Right lobe of liver (tissue), 6 donors: ENCODE results near the gene ZFHX2. TPM values are rescaled to one million over a fixed set of nuclear protein-coding genes. Genes with fewer than 3 reads are reported as not detected.

Experiments used
- ATAC-seq, 4 donors: fragments of 200-7000 bp; cut with Tn5 transposase; one replicate each; pipeline ENCODE4 v1.9.1; 2020; ENCODE audit warnings: mild to moderate bottlenecking in 4 of 4, moderate library complexity in 4 of 4
- DNase-seq, 3 donors: peaks; one replicate each; pipeline ENCODE4 v3.0.0-alpha.2; 2020
- H3K27ac ChIP-seq, 3 donors: fragments of 200-600 bp; one replicate each; pipeline ENCODE4 v1.8.0; 2022
- H3K27me3 ChIP-seq, 2 donors: fragments of 200-600 bp; one replicate each; pipeline ENCODE4 v1.8.0; 2022
- H3K36me3 ChIP-seq, 4 donors: fragments of 200-600 bp; sonication (generic) in 1 of 4; one replicate each; pipeline versions ENCODE4 v1.5.1 to v1.8.0; 2017 to 2022; ENCODE audit warnings: control low read depth in 1 of 4
- H3K4me1 ChIP-seq, 4 donors: fragments of 200-600 bp; sonication (generic) in 1 of 4; one replicate each; pipeline versions ENCODE4 v1.5.1 to v1.8.0; 2017 to 2022; ENCODE audit warnings: control low read depth in 1 of 4
- H3K4me3 ChIP-seq, 3 donors: fragments of 200-600 bp; one replicate each; pipeline ENCODE4 v1.8.0; 2022
- H3K9me3 ChIP-seq, 4 donors: fragments of 200-600 bp; sonication (generic) in 1 of 4; one replicate each; pipeline versions ENCODE4 v1.5.1 to v1.8.0; 2017 to 2022; ENCODE audit warnings: control low read depth in 1 of 4
- CTCF ChIP-seq, 4 donors: fragments of 200-600 bp in 3 of 4; fragments of 450-650 bp in 1 of 4; IDR thresholded peaks; one replicate each; pipeline versions ENCODE4 v1.5.1 to v1.8.0; 2016 to 2022; ENCODE audit warnings: antibody characterized with exemption in 4 of 4, mild to moderate bottlenecking in 2 of 4
- POLR2A ChIP-seq: fragments of 450-650 bp; IDR thresholded peaks from one replicate; pipeline ENCODE4 v1.6.1; 2017; ENCODE audit warnings: antibody characterized with exemption, mild to moderate bottlenecking
- WGBS: methylation state at CpG from one replicate; pipeline ENCODE4 v1.1.6; 2018; ENCODE audit warnings: low coverage, low lambda C conversion rate; ENCODE audit not compliant: insufficient coverage; ENCODE audit errors: missing lambda C conversion rate; 5-methylcytosine and 5-hydroxymethylcytosine counted together
- intact Hi-C, 2 donors: fragments of 100-400 bp; cut with DNase I; formaldehyde crosslinking; loops; one replicate each; pipeline versions ENCODE4 v1.11.2 to v1.14.1; 2022
- total RNA-seq, 6 experiments: library from RNA; depleted of rRNA in 2 of 6; stranded (reverse); fragments of >200 nt in 2 of 6; fragmentation: NEBNext Ultra II Directional in 3 of 6; extraction: Animal tissue kit (Norgen Biotek cat#: 25700) in 3 of 6; gene quantifications; one replicate each; pipeline versions ENCODE4 v1.1.0 to v1.2.4, GENCODE V29; 2016 to 2023
- donor health status: DM: no; HTN: yes; CAD: no.
- donor health status: DM: no; HTN: no; CAD: no.
- donor health status: DM: no; HTN: no; CAD: no.
- donor health status: DM: no; HTN: yes; CAD: no.
- donor health status: DM: no; HTN: yes; CAD: no.

The ZFHX2 gene
- total RNA-seq, 6 experiments from 2014 or later: 0.33 to 0.83 (median 0.47) TPM

DNA sequence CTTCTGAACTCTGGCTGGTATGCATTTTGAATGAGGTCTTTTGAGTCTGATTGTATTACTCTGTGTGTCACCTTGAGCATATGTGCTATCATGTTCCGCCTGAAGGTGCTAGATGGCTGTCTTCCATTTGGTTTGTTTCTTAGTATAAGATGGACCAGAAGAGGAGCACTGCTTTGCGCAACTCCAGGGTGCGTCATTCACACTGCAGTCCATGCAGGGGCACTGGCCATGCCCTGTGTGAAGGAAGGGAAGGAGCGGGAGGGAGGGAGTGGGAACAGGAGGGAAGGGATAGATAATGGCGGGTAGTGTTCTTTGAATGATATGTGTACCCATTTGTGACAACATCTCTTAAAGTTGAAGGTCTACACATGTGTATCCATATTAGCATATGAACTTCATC, 8.2 kb downstream of the ZFHX2 start:
- intact Hi-C loops: no loop called here
- H3K9me3 ChIP-seq: no peaks in the 10 kb centered on the region
- H3K27me3 ChIP-seq: no peaks in the 10 kb centered on the region
- no peaks in the 10 kb centered on the region for H3K4me1 ChIP-seq
- no peak overlapping the region for H3K27ac ChIP-seq
- no peak overlapping the region for H3K4me3 ChIP-seq
- DNase-seq (no peak), ATAC-seq (no peak)
- 89% methylated on average over 4 of the region's 5 CpGs for WGBS
- TF ChIP-seq POLR2A (no peak), CTCF (IDR thresholded peaks at IDR 0.05) (no peak)
- no peaks in the 10 kb centered on the region for H3K36me3 ChIP-seq

GRCh38 chr14:23542261-23542660, 9.3 kb downstream of the ZFHX2 start:
- Histone ChIP-seq H3K27ac (no peak overlapping the region), H3K27me3 (no peaks in the 10 kb centered on the region), H3K4me3 (no peak overlapping the region), H3K4me1 (no peaks in the 10 kb centered on the region), H3K9me3 (no peaks in the 10 kb centered on the region), H3K36me3 (no peaks in the 10 kb centered on the region)
- TF ChIP-seq POLR2A (no peak), CTCF (IDR thresholded peaks at IDR 0.05) (no peak)
- no peak for ATAC-seq
- WGBS: 78% methylated on average over 4 of the region's 5 CpGs
- DNase-seq: no peak
- intact Hi-C loops: no loop called here

DNA sequence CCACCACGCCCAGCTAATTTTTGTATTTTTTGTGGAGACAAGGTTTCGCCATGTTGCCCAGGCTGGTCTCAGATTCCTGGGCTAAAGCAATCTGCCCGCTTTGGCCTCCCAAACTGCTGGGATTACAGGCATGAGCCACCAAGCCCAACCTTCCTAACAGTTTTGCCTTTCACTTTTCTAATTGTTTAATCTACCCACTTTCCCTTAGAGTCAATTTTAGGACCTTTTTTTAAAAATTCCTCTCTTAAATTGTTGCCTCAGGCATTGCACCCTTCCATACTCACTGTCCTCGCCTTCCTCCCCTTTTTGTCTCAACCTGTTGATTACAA, 11.5 kb downstream of the ZFHX2 start:
- no peak for DNase-seq
- no peak for TF ChIP-seq CTCF (IDR thresholded peaks at IDR 0.05)
- no peak for TF ChIP-seq POLR2A
- no peaks in the 10 kb centered on the region for H3K27me3 ChIP-seq
- no peak overlapping the region for H3K4me3 ChIP-seq
- intact Hi-C loops: no loop called here
- no peaks in the 10 kb centered on the region for H3K36me3 ChIP-seq
- H3K27ac ChIP-seq: no peak overlapping the region
- H3K9me3 ChIP-seq: no peaks in the 10 kb centered on the region
- 76% methylated on average over 4 of the region's 4 CpGs for WGBS
- H3K4me1 ChIP-seq: no peaks in the 10 kb centered on the region
- no peak for ATAC-seq

DNA sequence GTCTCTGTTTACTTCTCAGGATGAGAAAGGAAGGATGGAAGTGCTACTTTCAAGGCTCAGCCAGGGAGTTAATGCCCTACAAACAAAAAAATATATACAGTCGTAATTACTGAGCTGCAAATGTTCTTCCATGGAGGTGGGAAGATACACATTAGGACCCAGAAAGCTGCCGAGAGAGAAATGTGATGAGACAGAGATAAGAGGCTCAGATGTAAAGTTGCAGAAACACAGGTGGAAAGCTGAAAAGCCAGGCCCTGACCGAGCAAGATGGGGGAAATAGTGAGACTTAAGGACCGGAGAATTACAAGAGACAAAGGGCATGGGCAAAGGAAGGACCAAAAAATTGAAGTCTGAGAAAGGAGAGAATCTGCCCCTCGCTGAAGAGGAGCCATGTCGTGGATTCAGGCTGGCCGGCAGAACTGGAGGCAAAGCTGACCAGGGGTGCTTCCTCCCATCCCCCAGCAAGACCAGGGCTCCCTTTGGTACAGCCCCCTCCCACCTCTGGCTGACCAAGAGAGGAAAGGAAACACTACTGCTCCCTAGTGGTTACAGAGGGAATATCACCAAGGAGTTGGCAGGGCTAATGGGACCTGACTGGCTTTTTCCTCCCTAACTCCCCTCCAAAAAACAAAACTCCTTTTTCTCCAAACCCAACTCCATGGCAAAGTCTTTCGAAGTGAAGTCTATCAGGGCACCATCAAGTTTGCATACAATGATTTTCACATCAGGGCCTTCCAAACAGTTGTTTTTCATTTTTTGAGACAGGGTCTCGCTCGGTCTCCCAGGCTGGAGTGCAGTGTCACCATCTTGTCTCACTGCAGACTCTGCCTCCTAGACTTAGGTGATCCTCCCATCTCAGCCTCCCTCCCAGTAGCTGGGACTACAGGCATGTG, 12.1 kb downstream of the ZFHX2 start:
- Histone ChIP-seq H3K27ac (no peak overlapping the region), H3K4me3 (no peak overlapping the region), H3K27me3 (no peaks in the 10 kb centered on the region), H3K36me3 (no peaks in the 10 kb centered on the region), H3K4me1 (no peaks in the 10 kb centered on the region), H3K9me3 (no peaks in the 10 kb centered on the region)
- 23% methylated on average over 9 of the region's 10 CpGs for WGBS
- no peak for DNase-seq
- intact Hi-C loops: loop anchor here in 1 of 2 donors (10.0 kb wide), 1 partner anchor 55 kb away; no protein-coding TSS in a partner anchor
- peak; percentile 42 to 79 (median 74) for TF ChIP-seq CTCF (IDR thresholded peaks at IDR 0.05)
- no peak for TF ChIP-seq POLR2A
- peak; percentile 70 to 85 (median 80) for ATAC-seq
